ENCODE data around the gene RENBP. TPM values are rescaled to one million over a fixed set of nuclear protein-coding genes. Genes with fewer than 3 reads are reported as not detected.

RENBP gene
- total and polyA plus RNA-seq, 9 of the 15 experiments (the other 6 are each of a cell fraction or from before 2014, with no cell fraction given), result 0.07 to 14.8 (median 10.6) TPM; not detected in 1

DNA sequence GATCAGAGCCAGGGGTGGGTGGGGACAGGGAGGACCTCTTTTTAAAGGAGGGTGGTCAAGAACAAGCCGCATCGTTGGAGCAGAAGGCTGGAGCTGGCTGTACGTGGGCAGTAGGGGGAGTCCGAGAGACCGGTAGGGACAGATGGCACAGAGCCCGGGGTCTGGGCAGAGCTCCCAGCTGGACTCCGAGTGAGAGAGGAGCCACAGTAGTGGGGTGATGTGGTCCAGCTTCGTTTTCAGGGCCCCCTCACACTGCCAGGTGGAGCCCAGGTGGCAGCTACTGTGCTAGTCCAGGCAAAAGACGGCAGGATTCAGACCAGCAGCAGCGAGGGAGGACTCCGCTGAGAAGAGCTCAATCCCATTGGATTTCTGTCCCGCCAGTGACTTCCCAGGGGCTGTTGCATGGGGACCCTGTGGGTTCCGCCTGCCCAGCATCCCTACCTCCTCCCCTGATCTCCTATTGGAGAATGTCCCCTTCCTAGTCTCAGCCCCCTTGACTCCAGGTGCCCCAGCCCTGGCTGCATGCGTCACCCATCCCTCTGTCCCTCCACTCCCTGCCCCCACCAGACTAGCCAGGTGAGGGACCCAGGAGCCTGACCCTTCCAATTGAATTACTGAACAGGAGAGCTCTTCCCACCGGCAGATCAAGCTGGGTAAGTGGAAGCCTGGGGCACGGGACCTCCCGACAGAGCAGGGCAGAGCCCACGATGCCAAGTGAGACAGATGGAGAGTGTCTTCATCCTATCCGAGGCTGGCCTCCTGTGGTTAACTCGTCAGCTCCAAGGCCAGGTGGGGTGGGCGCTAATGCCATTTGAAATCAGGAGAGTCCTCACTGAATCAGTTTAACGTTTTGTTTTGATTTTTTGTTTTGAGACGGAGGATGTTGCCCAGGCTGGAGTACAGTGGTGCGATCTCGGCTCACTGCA is 21.2 kb downstream of the RENBP start:
- Histone ChIP-seq H3K4me1 (replicated peaks in 1 of 2; ENCODE audit: control insufficient read depth in 2 of 2, insufficient read depth in 2 of 2, low read length in 2 of 2) (peaks cover 17 to 52% of the 10 kb centered on the region in 2 experiments; a peak in 4 of 5 replicates), H3K9me3 (replicated peaks; ENCODE audit: control insufficient read depth, insufficient read depth, low read depth, low read length) (no peaks in the 10 kb centered on the region), H3K27ac (ENCODE audit: extremely low read depth, low read depth, low read length) (no peak overlapping the region), H3K9ac (ENCODE audit: insufficient read depth in 1 of 2, low read depth in 2 of 2, low read length in 2 of 2) (peak overlapping the region in 1 of 2 experiments; percentile 65; a peak in 1 of 4 replicates), H3K9me1 (ENCODE audit: control insufficient read depth, insufficient read depth, low read length) (no peaks in the 10 kb centered on the region), H4K20me1 (replicated peaks; ENCODE audit: control insufficient read depth, insufficient read depth, low read length) (no peaks in the 10 kb centered on the region), H3K79me2 (ENCODE audit: control insufficient read depth, insufficient read depth, low read length) (peaks cover 47% of the 10 kb centered on the region), H3K4me3 (no peak overlapping the region), H2AFZ (ENCODE audit: low read depth, low read length) (no peak overlapping the region), H3K27me3 (ENCODE audit: control insufficient read depth in 2 of 2, insufficient read depth in 2 of 2, low read length in 2 of 2) (no peaks in the 10 kb centered on the region), H3K4me2 (ENCODE audit: insufficient read depth, low read length) (no peak overlapping the region), H3K36me3 (ENCODE audit: control insufficient read depth, insufficient read depth, low read length) (peaks cover 24% of the 10 kb centered on the region; the same call in 2 of the 3 replicates)
- ATAC-seq (no peak), FAIRE-seq (no peak), DNase-seq (ENCODE audit: extremely low read depth in 1 of 4, low spot score in 3 of 4) (no peak)
- ChIA-PET CTCF (ENCODE audit: low intra/inter-chr PET ratio) (no interaction called here), POLR2A (interaction anchor here (0.5 to 2.1 kb wide), 3 partner anchors 16 to 619 kb away, joined by 3 to 7 read pairs (median 3); no protein-coding TSS in a partner anchor)
- 86% methylated on average over 16 of the region's 25 CpGs for WGBS (ENCODE audit: insufficient coverage, low coverage, missing lambda C conversion rate)
- in situ Hi-C loops (cut with MboI), result no loop called here
- BruUV-seq (replicated peaks), result no TSS peak
- intact Hi-C loops (cut with micrococcal nuclease), result no loop called here
- TF ChIP-seq SP2 (IDR thresholded peaks at IDR 0.05; ENCODE audit: extremely low read depth, low read depth, low read length, poor library complexity, severe bottlenecking) (no peak), KAT2B (IDR thresholded peaks at IDR 0.05; ENCODE audit: low read depth, low read length) (no peak), NONO (IDR thresholded peaks at IDR 0.05; ENCODE audit: low read depth in 2 of 2, low read length in 1 of 2) (no peak), KDM1A (IDR thresholded peaks at IDR 0.05) (no peak), KLF13 (tag; IDR thresholded peaks at IDR 0.05; ENCODE audit: borderline replicate concordance, low read depth) (no peak), PCBP2 (IDR thresholded peaks at IDR 0.05; ENCODE audit: low read depth, low read length, poor library complexity, severe bottlenecking) (no peak), CEBPB (tag; IDR thresholded peaks at IDR 0.05) (no peak), ZSCAN32 (CRISPR knock-in tag; IDR thresholded peaks at IDR 0.05) (no peak), KLF1 (tag; IDR thresholded peaks at IDR 0.05) (no peak), ARNT (IDR thresholded peaks at IDR 0.05) (no peak), PHB (CRISPR knock-in tag; IDR thresholded peaks at IDR 0.05) (no peak), NBN (IDR thresholded peaks at IDR 0.05; ENCODE audit: low read depth) (no peak)
- TF ChIP-seq, protein P1, sequence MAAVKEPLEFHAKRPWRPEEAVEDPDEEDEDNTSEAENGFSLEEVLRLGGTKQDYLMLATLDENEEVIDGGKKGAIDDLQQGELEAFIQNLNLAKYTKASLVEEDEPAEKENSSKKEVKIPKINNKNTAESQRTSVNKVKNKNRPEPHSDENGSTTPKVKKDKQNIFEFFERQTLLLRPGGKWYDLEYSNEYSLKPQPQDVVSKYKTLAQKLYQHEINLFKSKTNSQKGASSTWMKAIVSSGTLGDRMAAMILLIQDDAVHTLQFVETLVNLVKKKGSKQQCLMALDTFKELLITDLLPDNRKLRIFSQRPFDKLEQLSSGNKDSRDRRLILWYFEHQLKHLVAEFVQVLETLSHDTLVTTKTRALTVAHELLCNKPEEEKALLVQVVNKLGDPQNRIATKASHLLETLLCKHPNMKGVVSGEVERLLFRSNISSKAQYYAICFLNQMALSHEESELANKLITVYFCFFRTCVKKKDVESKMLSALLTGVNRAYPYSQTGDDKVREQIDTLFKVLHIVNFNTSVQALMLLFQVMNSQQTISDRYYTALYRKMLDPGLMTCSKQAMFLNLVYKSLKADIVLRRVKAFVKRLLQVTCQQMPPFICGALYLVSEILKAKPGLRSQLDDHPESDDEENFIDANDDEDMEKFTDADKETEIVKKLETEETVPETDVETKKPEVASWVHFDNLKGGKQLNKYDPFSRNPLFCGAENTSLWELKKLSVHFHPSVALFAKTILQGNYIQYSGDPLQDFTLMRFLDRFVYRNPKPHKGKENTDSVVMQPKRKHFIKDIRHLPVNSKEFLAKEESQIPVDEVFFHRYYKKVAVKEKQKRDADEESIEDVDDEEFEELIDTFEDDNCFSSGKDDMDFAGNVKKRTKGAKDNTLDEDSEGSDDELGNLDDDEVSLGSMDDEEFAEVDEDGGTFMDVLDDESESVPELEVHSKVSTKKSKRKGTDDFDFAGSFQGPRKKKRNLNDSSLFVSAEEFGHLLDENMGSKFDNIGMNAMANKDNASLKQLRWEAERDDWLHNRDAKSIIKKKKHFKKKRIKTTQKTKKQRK (IDR thresholded peaks at IDR 0.05; ENCODE audit: borderline replicate concordance, low read depth, low read length), result no peak
- TF ChIP-seq, protein P2, sequence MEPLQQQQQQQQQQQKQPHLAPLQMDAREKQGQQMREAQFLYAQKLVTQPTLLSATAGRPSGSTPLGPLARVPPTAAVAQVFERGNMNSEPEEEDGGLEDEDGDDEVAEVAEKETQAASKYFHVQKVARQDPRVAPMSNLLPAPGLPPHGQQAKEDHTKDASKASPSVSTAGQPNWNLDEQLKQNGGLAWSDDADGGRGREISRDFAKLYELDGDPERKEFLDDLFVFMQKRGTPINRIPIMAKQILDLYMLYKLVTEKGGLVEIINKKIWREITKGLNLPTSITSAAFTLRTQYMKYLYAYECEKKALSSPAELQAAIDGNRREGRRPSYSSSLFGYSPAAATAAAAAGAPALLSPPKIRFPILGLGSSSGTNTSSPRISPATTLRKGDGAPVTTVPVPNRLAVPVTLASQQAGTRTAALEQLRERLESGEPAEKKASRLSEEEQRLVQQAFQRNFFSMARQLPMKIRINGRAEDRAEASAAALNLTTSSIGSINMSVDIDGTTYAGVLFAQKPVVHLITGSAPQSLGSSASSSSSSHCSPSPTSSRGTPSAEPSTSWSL (CRISPR knock-in tag; IDR thresholded peaks at IDR 0.05; ENCODE audit: borderline replicate concordance), result no peak
- TF ChIP-seq, protein P3, sequence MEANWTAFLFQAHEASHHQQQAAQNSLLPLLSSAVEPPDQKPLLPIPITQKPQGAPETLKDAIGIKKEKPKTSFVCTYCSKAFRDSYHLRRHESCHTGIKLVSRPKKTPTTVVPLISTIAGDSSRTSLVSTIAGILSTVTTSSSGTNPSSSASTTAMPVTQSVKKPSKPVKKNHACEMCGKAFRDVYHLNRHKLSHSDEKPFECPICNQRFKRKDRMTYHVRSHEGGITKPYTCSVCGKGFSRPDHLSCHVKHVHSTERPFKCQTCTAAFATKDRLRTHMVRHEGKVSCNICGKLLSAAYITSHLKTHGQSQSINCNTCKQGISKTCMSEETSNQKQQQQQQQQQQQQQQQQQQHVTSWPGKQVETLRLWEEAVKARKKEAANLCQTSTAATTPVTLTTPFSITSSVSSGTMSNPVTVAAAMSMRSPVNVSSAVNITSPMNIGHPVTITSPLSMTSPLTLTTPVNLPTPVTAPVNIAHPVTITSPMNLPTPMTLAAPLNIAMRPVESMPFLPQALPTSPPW (CRISPR knock-in tag; IDR thresholded peaks at IDR 0.05), result no peak
